ENCODE data around the gene ZKSCAN3.
"Not testable (repeated sequence)": the region's sequence is repeated elsewhere in the genome, so short reads cannot be mapped to it uniquely, and the experiment has no call there.

ZKSCAN3 gene

DNA sequence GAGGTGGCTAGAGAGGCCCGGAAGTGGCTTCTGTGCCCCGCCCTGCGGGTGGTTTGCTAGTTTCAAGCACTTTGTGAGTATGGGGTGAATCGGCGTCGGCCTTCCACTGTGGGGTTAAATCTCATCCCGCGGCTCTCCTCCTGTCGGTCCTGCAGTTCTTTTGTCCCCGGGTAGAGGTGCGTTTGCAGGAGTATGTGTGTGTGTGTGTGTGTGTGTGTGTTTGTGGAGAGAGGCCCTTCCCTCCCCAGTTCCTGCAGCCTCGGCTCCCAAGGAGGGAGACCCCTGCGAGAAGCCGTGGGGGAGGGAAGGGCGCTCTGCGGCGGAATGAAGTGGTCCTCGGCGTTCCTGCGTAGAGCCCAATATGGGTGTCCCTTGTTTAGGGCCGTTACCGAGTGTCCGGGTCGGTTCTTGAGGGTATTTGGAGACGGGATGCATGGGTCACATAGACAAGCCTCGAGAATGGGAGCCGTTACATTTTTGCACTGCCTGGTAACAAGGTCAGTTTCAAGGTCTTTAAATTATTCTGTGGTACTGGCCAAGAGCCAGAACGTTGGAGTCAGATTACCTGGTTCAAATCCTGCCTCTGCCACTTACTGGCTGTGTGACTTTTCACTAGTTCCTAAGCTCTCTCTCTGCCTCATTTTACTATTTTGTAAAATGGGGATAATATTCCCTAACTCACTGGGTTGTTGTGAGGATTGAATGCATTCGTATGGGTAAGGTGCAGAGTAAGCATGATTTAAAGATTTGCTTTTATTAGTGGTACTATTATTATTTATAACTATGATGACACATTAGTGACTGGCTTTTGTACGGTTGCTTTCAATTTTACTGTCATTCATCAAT is at the start of gene ZKSCAN3:
ZKSCAN3 (plus strand) TSS at position 56 of the 846 bp plus-strand sequence. CDS start 9,640 bp downstream, outside the sequence.
- DNase-seq: peak; percentile 95

DNA sequence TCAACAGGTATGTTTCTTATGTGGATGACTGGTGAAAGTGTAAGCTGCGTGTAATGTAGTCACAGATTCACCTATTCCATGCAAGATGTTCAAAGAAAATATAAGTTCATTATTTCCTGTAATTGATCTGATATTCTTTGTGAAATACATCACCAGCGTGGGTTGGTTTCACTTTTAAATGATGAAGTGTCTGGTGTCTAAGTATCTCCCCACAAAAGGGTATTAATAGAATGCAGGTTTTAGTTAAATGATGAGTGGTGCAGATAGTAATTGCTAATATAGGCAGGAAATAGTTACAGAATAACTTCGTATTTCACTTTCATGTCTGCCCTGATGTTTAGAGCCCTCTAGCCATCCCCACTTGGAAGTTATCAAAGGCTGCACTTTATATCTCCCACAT is 46.2 kb upstream of the ZKSCAN3 start:
- no peak for DNase-seq

DNA sequence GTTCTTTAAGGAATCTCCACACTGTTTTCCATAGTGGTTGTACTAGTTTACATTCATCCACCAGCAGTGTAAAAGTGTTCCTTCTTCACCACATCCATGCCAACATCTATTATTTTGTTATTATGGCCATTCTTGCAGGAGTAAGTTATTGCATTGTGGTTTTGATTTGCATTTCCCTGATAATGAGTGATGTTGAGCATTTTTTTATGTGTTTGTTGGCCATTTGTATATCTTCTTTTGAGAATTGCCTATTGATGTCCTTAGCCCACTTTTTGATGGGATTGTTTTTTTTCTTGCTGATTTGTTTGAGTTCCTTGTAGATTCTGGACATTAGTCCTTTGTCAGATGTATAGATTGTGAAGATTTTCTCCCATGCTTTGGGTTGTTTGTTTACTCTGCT is 43.4 kb upstream of the ZKSCAN3 start:
- DNase-seq: not testable (repeated sequence)

DNA sequence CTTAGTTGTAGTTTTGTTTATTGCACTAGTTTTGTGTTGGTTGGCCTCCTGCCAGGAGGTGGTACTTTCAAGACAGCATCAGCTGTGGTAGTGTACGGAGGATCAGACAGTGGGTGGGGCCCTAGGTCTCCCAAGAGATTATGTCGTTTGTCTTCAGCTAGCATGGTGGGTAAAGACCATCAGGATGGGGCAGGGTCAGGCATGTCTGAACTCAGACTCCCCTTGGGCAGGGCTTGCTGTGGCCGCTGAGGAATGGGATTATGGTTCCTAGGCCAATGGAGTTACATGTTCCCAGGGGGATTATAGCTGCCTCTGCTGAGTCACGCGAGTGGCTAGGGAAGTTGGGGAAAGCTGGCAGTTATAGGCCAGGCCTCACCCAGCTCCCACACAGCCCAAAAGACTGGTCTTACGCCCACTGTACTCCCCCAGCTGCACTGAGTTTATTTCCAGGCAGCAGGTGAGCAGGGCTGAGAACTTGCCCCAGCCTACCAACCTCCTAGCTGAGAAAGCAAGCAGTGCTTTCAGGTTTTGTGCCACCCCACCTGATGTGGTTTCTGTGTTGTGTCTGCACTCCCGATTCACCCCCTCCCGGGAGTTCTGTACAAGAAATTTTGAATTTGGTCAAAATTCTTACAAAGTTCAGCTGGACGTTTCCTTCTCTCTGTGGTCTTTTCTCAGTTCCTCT is 38.5 kb upstream of the ZKSCAN3 start:
- DNase-seq: no peak

DNA sequence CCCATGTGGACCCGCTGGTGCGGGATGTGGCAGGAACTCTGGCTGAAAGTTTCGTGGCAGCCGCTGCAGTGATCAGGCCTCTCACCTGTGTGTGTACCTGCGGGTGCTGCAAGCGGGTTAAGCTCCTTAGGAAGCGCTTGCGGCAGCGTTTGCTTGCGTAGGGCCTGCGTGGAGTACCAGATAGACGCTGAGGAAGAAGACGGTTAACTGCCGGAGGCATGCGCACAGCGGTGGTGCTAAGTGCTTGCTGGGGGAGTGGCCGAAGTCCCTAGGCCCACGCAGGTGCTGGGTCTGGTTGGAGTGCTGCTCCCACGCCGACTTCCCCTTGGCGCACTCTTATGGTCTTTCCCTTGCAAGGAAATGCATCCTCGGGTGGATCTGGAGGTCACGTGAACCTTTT is 36.8 kb upstream of the ZKSCAN3 start:
- no peak for DNase-seq

DNA sequence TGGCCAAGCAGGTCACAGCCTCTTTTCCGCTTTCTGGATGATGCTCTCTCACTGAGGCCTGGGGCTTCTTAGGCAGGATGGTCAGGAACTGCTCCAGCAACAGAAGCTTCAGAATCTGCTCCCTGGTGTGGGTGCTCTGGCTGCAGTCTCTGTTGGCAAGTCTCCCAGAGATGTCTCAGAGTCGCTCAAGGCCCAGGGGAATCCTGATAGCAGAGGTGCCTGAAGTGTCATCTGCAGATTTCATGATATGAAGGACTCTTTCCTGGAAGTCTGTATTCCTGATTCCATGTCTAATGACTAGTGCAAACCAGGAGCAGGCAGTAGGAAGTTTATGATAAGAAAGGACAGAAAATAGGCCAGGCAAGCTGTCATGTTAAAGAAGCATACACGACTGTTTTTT is 34.1 kb upstream of the ZKSCAN3 start:
- DNase-seq: no peak

DNA sequence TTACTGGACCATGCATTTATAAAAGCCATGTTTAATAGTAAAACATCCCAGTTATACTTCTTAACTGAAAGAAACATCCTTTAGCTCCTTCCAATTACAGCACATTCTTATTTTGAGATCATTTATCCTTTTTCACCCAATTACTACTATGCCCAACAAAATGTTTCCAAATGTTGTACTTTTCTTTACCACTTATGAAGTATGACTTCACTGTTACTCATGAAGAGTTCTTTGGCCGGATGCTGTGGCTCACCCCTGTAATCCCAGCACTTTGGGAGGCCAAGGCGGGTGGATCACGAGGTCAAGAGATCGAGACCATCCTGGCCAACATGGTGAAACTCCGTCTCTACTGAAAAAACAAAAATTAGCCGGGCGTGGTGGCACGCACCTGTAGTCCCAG is 31.9 kb upstream of the ZKSCAN3 start:
- DNase-seq: not testable (repeated sequence)

DNA sequence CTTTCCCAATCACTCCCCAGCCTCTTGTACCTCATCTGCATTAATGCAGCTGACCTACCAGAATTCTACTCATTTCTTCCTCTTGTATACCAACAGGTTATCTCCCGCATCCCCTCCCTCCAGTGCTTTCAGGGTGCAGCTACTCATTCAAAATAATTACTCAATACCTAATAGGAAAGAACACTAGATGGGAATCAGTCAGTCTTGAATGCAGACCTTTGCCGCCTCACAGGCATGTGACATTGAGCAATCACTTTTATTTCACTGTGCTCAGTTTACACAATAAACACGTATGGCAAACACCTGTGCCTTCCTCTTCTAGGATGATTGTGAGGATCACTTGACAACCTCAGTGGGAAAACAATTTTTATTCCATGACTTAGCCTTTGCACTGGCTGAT is 27.1 kb upstream of the ZKSCAN3 start:
- no peak for DNase-seq

DNA sequence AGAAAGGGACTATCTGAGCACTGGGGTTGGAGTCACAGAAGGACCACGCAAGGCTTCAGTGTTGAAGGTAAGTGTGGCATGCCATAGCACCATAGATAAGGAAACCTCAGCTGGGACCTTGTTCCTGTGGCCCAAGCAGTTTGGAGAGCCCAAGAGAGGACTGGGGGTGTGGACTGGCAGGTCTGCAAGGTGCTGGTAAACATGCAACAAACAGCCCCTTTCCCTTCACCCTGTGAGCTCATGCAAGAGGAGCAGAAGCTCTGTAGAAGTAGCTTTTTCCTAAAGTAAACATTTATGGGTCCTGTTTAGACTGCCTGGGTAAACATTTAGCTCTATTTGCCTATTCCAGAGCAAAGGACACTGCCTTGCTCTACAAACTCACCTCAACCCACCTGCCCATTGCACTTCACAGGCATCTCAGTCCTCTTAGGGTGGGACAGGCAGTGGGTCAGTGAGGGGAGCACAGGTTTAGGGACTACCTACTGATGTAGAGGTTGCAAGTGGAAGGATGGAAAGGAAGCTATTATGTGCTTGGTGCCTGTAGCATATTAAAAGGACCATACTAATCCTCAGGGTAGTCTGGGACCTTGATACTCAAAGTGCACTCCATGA is 25.8 kb upstream of the ZKSCAN3 start:
- DNase-seq: no peak

DNA sequence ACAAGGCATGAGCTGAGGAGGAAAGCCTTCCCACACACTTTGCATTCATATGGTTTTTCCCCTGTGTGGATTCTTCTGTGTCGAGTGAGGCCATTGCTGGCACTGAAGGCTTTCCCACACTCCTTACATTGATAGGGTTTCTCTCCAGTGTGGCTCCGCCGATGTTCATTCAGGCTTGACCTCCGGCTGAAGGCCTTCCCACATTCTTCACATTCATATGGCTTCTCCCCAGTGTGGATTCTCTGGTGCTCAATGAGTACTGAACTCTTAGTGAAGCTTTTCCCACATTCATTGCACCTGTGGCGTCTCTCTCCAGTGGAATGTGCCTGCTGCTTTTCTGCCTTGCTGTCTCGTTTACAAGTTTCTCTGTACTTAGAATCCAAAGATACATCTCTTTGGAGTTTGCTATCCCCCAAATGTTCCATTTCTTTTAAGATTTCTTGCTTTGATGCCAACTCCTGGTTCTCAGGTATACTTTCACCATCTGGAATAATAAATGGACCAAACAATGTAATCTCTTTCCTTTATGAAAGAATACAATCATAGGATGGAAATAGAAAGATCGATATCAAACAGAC is 23.3 kb upstream of the ZKSCAN3 start:
- DNase-seq: no peak

DNA sequence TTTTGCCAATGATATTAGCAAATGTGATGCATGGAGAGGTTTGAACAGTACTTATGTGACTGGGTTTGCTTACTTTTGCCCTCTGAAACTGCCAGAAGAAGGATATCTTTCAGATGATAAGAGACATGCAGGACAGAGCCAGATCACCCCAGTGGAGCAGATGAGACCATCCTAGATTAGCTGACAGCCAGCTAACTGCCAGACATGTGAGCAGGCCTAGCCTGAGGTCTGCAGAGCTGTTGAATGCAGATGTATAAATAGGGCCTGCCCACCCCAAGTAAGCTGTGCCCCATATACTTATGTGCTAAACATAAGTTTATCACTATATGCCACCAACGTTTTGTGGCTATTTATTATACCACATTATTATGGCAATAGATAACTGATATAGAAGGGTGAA is 19.7 kb upstream of the ZKSCAN3 start:
- no peak for DNase-seq

DNA sequence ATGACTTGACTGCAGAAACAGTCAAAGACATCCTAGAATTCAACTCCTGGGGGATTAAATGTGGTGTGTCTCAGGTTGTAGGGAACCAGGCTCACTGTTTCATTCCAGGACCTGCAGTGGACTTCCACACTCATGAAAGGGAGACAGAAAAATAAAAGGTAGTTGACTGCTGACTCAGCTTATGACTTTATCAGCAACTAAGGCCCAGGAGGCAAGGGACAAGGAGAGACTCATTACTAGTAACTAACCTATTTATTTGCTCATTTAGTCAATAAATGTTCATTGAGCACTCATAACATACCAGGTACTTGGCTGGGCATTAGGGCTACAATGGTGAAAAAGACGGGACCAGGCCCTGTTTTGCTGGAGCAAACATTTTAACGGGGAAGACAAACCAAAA is 16.7 kb upstream of the ZKSCAN3 start:
- DNase-seq: no peak

DNA sequence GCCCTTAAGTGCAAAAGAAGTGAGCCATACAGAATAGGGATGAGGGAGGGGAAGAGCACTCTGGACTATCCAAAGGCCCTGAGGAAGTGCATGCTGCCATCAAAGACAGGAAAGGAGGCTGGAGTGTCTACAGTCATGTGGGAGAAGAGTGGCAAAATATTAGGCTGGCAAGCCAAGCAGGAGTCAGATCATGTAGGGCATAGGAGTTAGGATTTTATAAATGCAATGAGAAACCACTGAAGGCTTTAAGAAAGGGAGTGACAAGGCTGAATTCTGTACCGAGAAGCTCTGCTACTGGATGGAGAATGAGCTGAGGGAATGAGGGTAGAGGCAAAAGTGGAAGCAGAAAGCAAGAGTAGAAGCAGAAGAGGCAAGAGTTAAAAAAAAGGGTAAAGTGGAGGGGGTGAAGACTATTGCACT is 16.1 kb upstream of the ZKSCAN3 start:
- DNase-seq: no peak

DNA sequence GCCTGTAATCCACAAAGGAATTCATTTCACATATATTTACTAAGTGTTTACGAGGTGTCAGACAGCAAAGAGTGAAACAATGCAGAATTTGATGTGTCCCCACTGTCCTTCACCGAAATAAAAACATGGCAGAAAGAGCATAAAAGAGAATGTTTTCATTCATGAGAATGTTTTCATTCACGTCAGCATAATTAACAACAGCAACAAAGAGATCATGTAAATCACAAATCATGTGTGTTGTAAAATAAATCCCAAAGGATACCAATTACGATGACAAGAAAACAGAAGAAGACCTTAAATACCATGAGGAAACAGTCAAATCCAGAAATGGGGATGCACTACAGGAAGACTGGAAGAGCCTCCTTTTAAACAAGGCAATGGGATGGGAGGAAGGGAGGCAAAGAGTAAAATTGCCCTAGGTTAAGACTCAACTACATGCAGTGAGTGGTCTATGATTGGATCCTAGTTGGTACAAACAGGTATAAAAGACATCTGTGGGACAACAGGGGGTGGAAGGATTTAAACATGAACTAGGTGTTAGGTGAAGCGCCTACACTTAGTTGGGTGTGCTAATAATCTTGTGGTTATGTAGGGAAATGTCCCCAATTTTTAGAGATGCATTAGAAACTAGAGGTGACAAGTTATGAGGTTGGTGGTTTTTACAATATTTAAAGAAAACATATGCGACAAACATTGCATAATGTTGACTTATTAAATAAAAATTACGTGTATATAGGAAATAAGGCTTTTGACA is 15.3 kb upstream of the ZKSCAN3 start:
- no peak for DNase-seq

DNA sequence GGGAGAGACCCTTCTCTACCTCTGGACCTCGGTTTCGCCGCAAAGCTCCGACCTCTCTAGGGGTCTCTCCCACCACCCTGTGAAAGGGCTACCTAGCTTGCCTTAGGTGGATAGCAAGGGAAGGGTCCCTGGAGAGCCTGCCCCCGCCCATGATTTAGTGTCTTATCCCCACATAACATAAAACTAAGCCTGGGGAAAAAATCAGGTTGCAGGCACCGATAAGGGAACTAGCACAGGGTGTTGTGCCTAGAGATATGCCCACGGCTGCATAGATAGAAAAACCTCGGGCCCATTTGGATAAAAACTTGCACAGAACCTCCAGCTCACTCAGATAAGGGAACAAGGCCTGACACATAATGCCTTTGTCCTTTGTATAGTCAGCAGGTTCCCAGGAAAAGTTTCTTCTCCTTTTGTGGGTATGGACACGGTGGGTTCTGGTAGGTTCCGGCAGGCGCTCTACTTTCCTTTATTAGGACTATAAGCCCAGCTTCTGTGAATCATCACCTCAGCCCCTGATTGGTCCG is 14.6 kb upstream of the ZKSCAN3 start:
- DNase-seq: no peak

DNA sequence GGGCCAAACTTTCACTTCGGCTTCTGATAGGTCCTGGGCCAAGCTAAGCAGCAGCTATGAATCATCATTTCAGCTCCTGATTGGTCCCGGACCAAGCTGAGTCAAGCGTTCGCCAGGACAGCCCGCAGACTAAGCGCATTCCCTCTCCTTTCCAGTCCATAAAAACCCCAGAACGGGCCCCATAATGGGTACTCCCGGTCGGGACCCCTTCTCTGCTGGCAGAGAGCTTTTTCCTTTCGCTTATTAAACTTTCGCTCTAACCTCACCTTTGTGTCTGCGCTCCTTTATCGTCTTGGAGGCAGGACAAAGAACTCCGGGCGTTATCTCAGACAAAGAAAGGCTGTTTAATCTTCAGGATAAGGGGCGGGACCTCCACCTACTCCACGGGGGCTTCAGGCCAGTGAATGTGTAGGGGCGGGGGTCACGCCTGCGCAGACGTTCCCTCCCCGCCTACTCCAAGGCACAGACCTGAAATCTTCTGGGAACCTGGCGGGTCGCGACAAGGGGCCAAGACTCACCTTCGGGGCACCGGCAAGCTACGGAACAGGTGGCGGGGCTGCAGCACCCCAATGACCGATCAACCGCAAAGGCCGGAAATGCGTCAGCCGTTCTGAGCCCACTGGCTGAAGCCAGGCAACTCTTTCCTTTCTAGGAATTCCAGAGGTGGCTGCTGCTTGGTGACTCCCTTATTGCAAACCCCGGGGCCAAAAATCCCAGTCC is 14.0 kb upstream of the ZKSCAN3 start, which contains the start of gene ZSCAN31:
ZSCAN31 (minus strand) TSS at position 585 of the 720 bp plus-strand sequence. CDS start 6,465 bp downstream, outside the sequence.
- peak; percentile 58 for DNase-seq

DNA sequence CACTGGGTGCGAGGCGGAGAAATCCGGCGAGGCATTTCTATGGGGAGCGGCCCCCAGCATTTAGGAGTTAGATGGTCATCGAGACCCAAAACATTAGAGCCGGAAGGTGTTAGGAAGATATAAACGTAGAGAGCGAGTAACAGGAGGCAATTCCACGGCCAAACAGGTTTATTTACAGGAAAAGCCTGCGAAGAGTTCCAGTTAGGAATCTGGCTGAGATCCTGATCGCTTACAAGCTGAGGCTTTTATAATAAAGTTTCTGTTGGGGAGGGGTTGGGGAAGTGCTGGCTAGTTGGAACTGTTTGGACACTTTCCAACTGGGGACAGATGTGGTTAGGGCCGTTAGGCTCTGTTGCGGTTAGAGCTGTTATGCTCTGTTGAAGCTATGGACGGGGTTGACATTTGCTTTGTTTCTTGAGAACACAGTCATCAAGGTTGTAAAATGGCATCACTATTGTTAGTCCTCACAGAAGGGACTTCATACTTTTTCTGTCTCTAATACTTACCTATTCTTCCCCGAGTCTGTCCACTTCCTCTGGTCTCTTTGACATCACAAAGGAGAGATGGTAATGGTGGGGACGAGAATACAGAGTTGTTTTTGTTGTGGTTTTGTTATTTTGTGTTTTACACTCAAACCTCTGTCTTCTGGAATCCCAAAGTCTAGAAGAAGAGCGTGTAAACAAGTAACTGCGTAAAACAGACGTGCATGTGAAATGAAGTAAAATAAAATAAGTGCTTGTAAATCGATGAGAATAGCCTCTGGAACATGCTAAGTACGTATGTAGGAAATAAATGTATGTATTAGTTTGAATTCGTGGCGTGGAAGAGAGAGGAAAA is 13.2 kb upstream of the ZKSCAN3 start:
- DNase-seq: peak; percentile 76

DNA sequence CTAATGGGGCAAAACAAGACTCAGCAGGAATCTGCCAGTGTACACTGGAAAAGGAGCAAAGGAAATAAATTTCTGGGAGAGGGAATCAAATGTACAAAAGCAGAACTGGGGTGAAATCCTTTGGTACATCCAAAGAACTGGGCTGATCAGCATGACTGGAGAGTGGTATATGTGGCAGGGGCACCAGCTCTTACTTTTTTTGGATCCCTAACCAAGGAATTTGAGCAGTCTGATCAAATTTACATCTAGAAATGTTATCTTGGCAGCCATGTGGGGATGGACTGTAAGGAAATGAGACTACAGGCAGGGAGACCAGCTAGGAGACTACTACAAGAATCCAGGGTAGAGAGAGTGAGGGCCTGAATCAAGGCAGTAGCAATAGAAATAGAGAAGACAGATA is 12.6 kb upstream of the ZKSCAN3 start:
- no peak for DNase-seq

DNA sequence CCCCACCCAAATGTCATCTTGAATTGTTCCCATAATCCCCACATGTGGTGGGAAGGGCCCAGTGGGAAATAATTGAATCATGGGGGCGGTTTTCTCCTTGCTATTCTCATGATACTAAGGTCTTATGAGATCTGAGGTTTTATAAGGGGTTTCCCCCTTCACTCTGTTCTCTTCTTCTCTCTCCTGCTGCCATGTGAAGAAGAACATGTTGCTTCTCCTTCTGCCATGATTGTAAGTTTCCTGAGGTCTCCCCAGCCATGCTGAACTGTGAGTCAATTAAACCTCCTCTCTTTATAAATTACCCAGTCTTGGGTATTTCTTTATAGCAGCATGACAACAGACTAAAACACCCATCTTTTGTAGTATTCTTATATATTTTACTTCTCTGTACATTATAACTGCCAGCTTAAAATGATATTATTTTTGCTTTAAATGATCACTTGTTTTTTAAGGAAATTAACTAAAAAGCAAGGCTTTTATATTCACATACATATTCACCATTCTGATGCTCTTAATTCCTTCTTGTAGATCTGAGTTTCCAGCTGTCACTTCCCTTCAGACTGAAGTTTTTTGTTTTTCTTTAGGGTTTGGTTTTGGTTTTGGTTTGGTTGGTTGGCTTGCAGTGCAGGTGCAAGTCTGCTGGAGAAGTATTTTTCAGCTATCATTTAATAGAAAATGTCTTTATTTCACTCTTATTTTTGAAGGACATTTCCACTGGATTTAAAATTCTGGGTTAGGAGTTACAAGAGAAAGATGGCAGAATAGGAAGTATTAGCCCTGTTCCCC is 9.2 kb upstream of the ZKSCAN3 start:
- no peak for DNase-seq

Data from NCI-H69 (cell line).